Breast epithelium (tissue), 4 donors: ENCODE measurements around the gene ACACA. TPM values are rescaled to one million over a fixed set of nuclear protein-coding genes. Genes with fewer than 3 reads are reported as not detected.

Experiments
- DNase-seq, 2 donors: peaks; one replicate each; pipeline ENCODE4 v3.0.0-alpha.2; 2019; ENCODE audit warnings: low spot score in 2 of 2
- H3K27ac ChIP-seq, 2 donors: fragments of 200-600 bp; sonication (generic) in 1 of 2; one replicate each; pipeline ENCODE4 v1.5.1; 2016 to 2019; ENCODE audit warnings: mild to moderate bottlenecking in 1 of 2
- H3K27me3 ChIP-seq, 2 donors: fragments of 200-600 bp; sonication (generic) in 1 of 2; one replicate each; pipeline versions ENCODE4 v1.5.1 to v1.6.0; 2017 to 2019; ENCODE audit warnings: control low read depth in 1 of 2, mild to moderate bottlenecking in 1 of 2
- H3K36me3 ChIP-seq: fragments of 200-600 bp; one replicate; pipeline ENCODE4 v1.5.1; 2019
- H3K4me1 ChIP-seq, 2 donors: fragments of 200-600 bp; sonication (generic); one replicate each; pipeline ENCODE4 v1.5.1; 2016 to 2019; ENCODE audit warnings: control low read depth in 1 of 2
- H3K4me3 ChIP-seq, 3 donors: fragments of 200-600 bp; sonication (generic); 1 replicate in 2 of 3; 2 replicates in 1 of 3; pipeline ENCODE4 v1.5.1; 2016 to 2019; ENCODE audit warnings: mild to moderate bottlenecking in 3 of 3, moderate library complexity in 2 of 3
- H3K9me3 ChIP-seq, 2 donors: fragments of 200-600 bp; sonication (generic) in 1 of 2; one replicate each; pipeline ENCODE4 v1.5.1; 2016 to 2019; ENCODE audit warnings: control low read depth in 1 of 2
- POLR2A ChIP-seq: fragments of 450-650 bp; IDR thresholded peaks from one replicate; pipeline ENCODE4 v1.6.1; 2016; ENCODE audit warnings: antibody characterized with exemption, mild to moderate bottlenecking, moderate library complexity
- POLR2AphosphoS5 ChIP-seq, 3 donors: sonication (generic); formaldehyde crosslinking; IDR thresholded peaks; one replicate each; pipeline ENCODE4 v1.6.1; 2017; ENCODE audit warnings: antibody characterized with exemption in 3 of 3
- intact Hi-C: fragments of 100-400 bp; cut with DNase I; formaldehyde crosslinking; loops from one replicate; pipeline ENCODE4 v1.15.1; 2023; ENCODE audit warnings: low total_unique reads
- total RNA-seq, 3 donors: library from RNA; depleted of rRNA; stranded (reverse); fragments of >200 nt; gene quantifications; one replicate each; pipeline ENCODE4 v1.1.0, GENCODE V29; 2016
- TF ChIP-seq, protein P1 (sequence below), 3 donors: fragments of 450-650 bp; IDR thresholded peaks; one replicate each; pipeline ENCODE4 v1.5.1; 2016 to 2017; ENCODE audit warnings: antibody characterized with exemption in 3 of 3, mild to moderate bottlenecking in 3 of 3, moderate library complexity in 3 of 3

Gene ACACA
- total RNA-seq, 3 donors from 2014 or later: 32.8 to 46.5 (median 36.1) TPM

DNA sequence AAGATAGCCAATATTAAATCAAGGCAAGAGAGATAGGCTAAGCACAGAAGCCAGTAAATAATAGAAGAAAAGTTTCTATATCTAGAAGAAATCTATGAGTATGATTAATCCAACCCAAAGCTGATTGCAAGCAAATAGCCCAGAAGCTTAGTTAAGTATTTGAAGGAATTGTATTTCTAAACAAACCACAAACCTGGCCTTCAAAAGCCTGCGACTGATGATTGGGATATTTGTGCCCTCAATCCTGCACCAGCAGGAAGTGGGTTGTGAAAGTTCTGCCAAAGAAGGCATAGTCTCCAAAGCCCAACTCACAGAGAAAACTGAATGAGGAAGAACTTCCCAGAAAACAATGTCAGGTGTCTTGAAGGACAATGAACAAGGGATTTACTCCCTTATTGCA lies 145.3 kb downstream of the ACACA start:
- DNase-seq: no peak
- Histone ChIP-seq H3K27ac (no peak overlapping the region), H3K36me3 (no peaks in the 10 kb centered on the region), H3K4me1 (no peaks in the 10 kb centered on the region), H3K9me3 (peaks cover 0 to 7% of the 10 kb centered on the region in 2 donors), H3K27me3 (no peaks in the 10 kb centered on the region), H3K4me3 (no peak overlapping the region)
- intact Hi-C loops: no loop called here
- TF ChIP-seq, protein P1, sequence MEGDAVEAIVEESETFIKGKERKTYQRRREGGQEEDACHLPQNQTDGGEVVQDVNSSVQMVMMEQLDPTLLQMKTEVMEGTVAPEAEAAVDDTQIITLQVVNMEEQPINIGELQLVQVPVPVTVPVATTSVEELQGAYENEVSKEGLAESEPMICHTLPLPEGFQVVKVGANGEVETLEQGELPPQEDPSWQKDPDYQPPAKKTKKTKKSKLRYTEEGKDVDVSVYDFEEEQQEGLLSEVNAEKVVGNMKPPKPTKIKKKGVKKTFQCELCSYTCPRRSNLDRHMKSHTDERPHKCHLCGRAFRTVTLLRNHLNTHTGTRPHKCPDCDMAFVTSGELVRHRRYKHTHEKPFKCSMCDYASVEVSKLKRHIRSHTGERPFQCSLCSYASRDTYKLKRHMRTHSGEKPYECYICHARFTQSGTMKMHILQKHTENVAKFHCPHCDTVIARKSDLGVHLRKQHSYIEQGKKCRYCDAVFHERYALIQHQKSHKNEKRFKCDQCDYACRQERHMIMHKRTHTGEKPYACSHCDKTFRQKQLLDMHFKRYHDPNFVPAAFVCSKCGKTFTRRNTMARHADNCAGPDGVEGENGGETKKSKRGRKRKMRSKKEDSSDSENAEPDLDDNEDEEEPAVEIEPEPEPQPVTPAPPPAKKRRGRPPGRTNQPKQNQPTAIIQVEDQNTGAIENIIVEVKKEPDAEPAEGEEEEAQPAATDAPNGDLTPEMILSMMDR (IDR thresholded peaks at IDR 0.05): no peak
- no peak for TF ChIP-seq POLR2A
- TF ChIP-seq POLR2AphosphoS5 (IDR thresholded peaks at IDR 0.05): no peak

DNA sequence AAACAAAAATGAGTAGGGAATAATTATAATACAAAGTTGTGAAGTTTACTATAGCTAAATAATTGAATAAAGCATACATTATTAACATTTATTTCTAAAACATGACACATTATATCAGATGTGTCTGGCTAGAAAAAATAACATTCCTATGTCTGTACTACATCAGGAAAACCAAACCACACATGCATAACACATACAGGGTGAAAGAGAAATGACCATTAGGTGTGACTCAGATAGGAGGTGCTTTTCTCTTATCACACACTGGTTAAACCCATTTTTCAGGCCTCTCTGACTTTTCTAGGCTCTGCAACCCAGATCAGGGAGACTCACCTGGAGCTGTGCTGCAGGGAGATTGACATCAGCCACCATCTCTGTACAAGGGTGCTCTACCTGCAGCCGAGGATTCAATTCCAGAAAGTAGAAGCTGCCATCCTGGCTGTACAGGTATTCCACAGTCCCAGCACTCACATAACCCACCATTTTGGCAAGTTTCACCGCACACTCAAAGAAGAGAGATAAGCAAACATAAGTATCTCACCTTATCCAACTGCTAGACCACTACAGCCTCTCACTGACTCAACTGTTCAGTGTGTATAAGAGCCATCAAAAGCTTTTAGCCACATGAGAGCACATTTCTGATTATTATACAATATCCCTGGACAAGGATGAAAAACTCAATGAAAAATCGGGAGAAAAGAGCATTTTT lies 147.5 kb downstream of the ACACA start:
- Histone ChIP-seq H3K27ac (no peak overlapping the region), H3K4me3 (no peak overlapping the region), H3K27me3 (no peaks in the 10 kb centered on the region), H3K4me1 (no peaks in the 10 kb centered on the region), H3K36me3 (no peaks in the 10 kb centered on the region), H3K9me3 (no peaks in the 10 kb centered on the region)
- TF ChIP-seq, protein P1 (IDR thresholded peaks at IDR 0.05): no peak
- TF ChIP-seq POLR2AphosphoS5 (IDR thresholded peaks at IDR 0.05) (no peak), POLR2A (no peak)
- intact Hi-C loops: no loop called here
- DNase-seq: no peak

DNA sequence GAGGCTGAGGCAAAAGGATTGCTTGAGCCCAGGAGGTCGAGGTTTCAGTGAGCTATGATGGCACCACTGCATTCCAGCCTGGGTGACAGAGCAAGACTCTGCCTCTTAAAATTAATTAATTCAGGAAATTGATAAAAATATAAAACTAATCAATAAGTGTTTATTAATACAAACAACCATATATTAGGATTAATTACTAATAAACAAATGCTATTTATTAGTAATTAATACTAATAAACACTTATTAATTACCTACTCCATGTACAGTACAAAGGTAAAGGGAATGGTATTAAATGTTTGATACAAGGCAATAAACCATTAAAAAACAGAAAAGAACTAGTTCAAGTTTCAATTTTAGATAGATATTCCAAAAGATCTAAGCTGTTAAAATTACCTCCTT lies 150.0 kb downstream of the ACACA start:
- Histone ChIP-seq H3K27me3 (no peaks in the 10 kb centered on the region), H3K36me3 (no peaks in the 10 kb centered on the region), H3K27ac (no peak overlapping the region), H3K9me3 (no peaks in the 10 kb centered on the region), H3K4me3 (no peak overlapping the region), H3K4me1 (no peaks in the 10 kb centered on the region)
- TF ChIP-seq, protein P1 (IDR thresholded peaks at IDR 0.05): no peak
- no peak for TF ChIP-seq POLR2AphosphoS5 (IDR thresholded peaks at IDR 0.05)
- no peak for TF ChIP-seq POLR2A
- intact Hi-C loops: no loop called here
- DNase-seq: no peak

GRCh38 chr17:37255432-37255831 lies 151.2 kb downstream of the ACACA start:
- DNase-seq: no peak
- no peaks in the 10 kb centered on the region for H3K9me3 ChIP-seq
- no peaks in the 10 kb centered on the region for H3K36me3 ChIP-seq
- no peak overlapping the region for H3K27ac ChIP-seq
- H3K27me3 ChIP-seq: no peaks in the 10 kb centered on the region
- no peak overlapping the region for H3K4me3 ChIP-seq
- no peaks in the 10 kb centered on the region for H3K4me1 ChIP-seq
- intact Hi-C loops: no loop called here
- TF ChIP-seq POLR2AphosphoS5 (IDR thresholded peaks at IDR 0.05): no peak
- TF ChIP-seq, protein P1 (IDR thresholded peaks at IDR 0.05): no peak
- TF ChIP-seq POLR2A: no peak

GRCh38 chr17:37247825-37248224 lies 158.8 kb downstream of the ACACA start:
- H3K4me1 ChIP-seq: no peaks in the 10 kb centered on the region
- H3K4me3 ChIP-seq: no peak overlapping the region
- no peak for TF ChIP-seq POLR2AphosphoS5 (IDR thresholded peaks at IDR 0.05)
- TF ChIP-seq, protein P1 (IDR thresholded peaks at IDR 0.05): no peak
- TF ChIP-seq POLR2A: no peak
- H3K36me3 ChIP-seq: peaks cover 7% of the 10 kb centered on the region
- intact Hi-C loops: no loop called here
- H3K27me3 ChIP-seq: no peaks in the 10 kb centered on the region
- DNase-seq: no peak
- H3K9me3 ChIP-seq: no peaks in the 10 kb centered on the region
- no peak overlapping the region for H3K27ac ChIP-seq
